SH-SY5Y (cell line): ENCODE measurements around the gene ADM5.

ENCODE experiments used
- GATA2 ChIP-seq: IDR thresholded peaks from 2 replicates; pipeline ENCODE4 v1.6.1; 2011; ENCODE audit warnings: mild to moderate bottlenecking, low read depth, low read length
- GATA3 ChIP-seq: IDR thresholded peaks from 2 replicates; pipeline ENCODE4 v1.6.1; 2011; ENCODE audit warnings: low read depth, mild to moderate bottlenecking, low read length, moderate library complexity

Gene ADM5

GRCh38 chr19:49667473-49667872 lies 21.9 kb upstream of the ADM5 start:
- TF ChIP-seq GATA3 (no peak), GATA2 (no peak)

- no peak for TF ChIP-seq GATA2
- TF ChIP-seq GATA3 = no peak
Observed at GRCh38 chr19:49669516-49669915, 19.9 kb upstream of the ADM5 start.

DNA sequence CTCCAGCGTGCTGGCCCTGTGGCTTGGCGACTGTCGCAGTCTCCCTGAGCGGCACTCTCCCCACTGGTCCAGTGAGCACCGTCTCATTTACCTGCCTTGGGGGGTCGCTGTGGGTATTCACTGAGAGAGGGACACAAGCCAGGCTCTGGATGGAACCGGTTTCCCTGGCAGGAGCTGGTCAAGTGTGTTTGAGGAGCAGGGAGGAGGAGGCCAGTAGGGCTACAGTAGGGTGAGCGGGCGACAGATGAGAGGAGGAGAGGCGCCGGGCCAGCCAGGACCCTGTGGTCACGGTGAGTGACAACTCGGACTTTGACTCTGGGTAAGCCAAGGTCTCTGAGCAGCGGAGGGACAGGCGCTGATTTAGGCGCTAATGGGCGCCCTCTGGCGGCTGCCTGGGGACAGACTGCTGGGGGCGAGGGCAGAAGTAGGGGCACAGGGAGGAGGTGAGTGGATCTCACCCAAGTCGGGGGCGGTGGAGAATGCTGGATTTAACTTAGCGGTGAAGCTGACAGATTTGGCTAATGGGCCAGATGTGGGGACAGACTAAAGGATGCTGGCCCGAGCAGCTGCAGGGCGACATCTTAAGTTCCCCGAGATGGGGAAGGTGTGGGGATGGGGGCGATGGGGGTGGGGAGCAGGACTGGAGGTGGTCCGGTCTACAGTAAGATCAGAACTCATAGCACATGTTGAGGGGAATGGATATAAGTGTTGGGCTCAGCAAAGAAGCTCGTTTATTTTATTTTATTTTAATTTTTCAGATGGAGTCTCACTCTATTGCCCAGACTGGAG lies 17.1 kb upstream of the ADM5 start:
- TF ChIP-seq GATA3 (no peak), GATA2 (no peak; the same call in 1 of the 2 replicates)

DNA sequence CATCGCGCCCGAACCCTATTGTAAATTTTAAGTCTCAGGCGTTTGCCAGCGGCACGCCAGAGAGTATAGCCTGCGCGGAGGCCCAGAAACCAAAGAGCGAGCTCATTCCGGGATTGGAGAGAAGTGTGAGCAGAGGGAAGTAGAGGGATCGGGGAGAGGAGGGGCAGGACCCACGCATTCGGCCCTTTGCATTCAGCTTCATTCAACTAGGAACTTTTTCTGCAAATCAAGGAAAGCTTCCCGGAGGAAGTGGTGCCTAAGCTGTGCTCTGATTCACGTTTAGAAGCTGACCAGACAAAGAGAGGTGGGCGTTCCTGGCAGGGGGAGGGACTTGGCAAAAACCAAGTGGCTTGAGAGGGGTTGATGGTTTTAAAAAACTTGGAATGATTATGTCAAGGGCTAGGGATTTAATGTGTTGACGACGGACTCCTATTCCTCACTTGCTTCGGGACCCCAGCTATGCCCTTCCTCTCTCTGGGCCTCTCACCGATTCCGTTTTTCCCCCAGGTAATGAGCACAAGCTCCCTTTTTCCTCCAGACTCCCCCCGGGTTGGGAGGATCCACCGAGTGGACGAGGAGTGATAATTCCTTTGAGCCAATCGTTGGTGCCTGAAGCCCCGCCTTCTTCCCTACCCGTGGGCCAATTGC lies 13.1 kb upstream of the ADM5 start:
- TF ChIP-seq GATA2 (no peak), GATA3 (no peak)

- TF ChIP-seq GATA2 = no peak
- TF ChIP-seq GATA3 = no peak
Observed at GRCh38 chr19:49676784-49677230, 12.6 kb upstream of the ADM5 start.

- TF ChIP-seq GATA3 (no peak), GATA2 (no peak)
Observed at GRCh38 chr19:49677231-49677900, 12.0 kb upstream of the ADM5 start, which contains the start of gene PRMT1. PRMT1 (plus strand) TSS chr19:49677271; CDS start chr19:49677281, 10 bp downstream.

DNA sequence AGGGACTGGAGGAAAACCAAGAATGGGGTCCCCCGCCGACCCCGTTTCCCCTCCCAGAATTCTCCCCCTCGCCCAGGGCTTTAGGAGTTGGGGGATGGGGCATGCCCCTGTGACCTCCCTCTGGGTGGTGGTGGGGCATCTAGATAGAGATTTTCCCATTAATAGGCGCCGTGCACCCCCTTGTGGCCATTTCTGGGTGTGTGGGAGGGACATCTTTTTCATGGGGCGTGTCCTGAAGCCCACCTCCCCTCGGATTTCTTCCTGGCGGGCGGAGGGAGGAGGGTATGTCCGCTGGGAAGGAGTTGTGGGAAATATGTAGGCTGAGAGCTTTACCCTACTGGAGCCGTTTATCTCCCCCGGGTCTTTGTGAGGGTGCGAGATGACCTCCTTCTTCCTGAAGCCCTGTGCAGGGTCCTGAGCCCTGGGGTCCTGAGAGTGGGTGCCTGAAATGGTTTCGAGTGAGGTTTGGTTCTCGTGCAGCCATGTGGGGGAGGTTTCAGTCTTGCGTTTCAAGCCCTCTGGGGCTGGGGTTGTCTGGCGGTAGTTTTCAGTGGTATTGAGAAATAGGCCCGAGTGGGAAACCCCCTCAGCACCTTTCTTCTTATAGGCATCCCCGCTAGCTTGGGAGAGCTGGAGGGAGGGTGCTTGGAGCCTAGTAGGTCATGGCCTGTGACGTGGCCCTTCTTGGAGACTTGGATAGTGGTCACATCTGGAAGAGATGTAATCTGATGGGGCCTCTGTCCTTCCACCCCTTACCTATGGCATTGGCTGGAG lies 11.3 kb upstream of the ADM5 start:
- TF ChIP-seq GATA3 = no peak
- peak; percentile 31; the same call in 1 of the 2 replicates for TF ChIP-seq GATA2

GRCh38 chr19:49678985-49679770 lies 10.2 kb upstream of the ADM5 start:
- no peak for TF ChIP-seq GATA3
- no peak for TF ChIP-seq GATA2

DNA sequence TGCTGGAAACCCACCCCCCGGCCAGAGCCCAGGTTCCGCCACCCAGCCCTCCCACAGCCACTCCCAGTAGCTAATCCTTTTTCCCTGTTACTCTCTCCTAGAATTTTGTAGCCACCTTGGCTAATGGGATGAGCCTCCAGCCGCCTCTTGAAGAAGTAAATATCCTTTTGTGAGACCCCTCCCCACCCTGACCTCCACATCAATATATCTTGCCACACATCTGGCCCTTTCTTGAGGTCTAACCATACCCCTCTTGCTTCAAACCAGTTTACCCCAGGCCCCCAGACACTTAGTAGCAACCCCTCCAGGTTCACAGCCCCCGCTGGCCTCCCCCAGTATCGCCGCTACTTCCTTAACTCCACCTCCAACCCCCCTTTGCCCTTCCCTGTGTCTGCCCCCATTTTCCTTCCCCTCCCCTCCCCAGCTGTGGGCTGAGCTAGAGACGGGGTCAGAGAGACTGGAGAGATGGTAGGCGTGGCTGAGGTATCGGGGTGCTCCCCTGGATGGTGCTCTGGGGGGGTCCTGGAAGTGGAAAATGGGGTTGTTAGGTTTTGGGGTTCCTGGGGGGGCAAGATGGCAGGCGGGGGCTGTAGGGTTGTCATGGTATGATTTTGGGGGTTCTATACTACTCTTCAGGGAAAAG lies 9.5 kb upstream of the ADM5 start:
- TF ChIP-seq GATA2 (no peak), GATA3 (no peak)

DNA sequence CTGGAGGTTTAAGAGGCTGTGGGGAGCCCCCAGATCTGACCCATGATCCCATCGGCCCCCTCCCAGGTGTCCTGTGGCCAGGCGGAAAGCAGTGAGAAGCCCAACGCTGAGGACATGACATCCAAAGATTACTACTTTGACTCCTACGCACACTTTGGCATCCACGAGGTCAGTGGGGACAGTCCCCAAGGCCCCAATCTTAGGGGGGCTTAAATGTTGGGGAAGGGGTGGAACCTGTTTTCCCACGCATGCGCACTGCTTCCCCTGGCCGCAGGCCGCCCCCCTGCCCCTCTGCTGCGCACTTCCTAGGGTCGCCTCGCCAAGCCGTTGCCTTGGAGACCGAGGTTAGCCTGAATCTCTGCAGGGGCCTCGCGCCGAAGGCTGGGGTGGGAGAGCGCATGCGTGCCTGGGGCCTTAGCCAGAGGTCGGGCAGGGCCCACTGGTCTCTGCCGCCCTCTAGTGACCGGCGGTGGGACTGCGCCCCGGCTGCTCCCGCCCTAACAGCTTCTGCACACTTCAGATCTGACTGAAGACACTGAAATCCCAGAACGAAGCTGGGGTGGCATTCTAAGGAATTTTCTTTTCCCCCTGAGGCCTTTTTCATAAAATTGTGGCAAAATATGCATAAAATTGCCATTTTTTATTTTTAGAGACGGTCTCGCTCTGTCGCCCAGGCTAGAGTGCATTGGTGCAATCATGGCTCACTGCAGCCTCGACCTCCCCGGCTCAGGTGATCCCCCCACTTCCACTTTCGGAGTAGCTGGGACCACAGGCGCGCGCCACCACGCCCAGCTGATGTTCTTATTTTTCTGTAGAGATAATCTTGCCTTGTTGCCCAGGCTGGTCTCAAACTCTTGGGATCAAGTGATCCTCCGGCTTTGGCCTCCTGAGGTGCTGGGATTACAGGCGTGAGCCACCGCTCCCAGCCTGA lies 8.7 kb upstream of the ADM5 start:
- TF ChIP-seq GATA3 = no peak
- TF ChIP-seq GATA2 = no peak

GRCh38 chr19:49681830-49682229 lies 7.6 kb upstream of the ADM5 start:
- TF ChIP-seq GATA2 (no peak), GATA3 (no peak)

GRCh38 chr19:49682274-49682673 lies 7.1 kb upstream of the ADM5 start:
- no peak for TF ChIP-seq GATA2
- TF ChIP-seq GATA3 = no peak
